Tibial nerve (tissue), 4 donors: Measurements from ENCODE around the gene IFNGR1. TPM values are rescaled to one million over a fixed set of nuclear protein-coding genes. Genes with fewer than 3 reads are reported as not detected.

Source experiments
- DNase-seq, 2 donors: peaks; one replicate each; pipeline ENCODE4 v3.0.0-alpha.2; 2019; ENCODE audit warnings: low spot score in 2 of 2
- H3K27ac ChIP-seq, 4 donors: fragments of 200-600 bp; sonication (generic) in 3 of 4; one replicate each; pipeline ENCODE4 v1.5.1; 2017 to 2019; ENCODE audit warnings: mild to moderate bottlenecking in 1 of 4
- H3K27me3 ChIP-seq, 2 donors: fragments of 200-600 bp; sonication (generic) in 1 of 2; one replicate each; pipeline versions ENCODE4 v1.5.1 to v1.6.0; 2017 to 2019
- H3K36me3 ChIP-seq, 3 donors: fragments of 200-600 bp; sonication (generic); one replicate each; pipeline ENCODE4 v1.5.1; 2018 to 2019
- H3K4me1 ChIP-seq, 4 donors: fragments of 200-600 bp; sonication (generic) in 3 of 4; one replicate each; pipeline ENCODE4 v1.5.1; 2017 to 2019
- H3K4me3 ChIP-seq, 4 donors: fragments of 200-600 bp; sonication (generic) in 3 of 4; one replicate each; pipeline ENCODE4 v1.5.1; 2017 to 2019; ENCODE audit warnings: mild to moderate bottlenecking in 1 of 4, moderate library complexity in 1 of 4
- H3K9me3 ChIP-seq, 4 donors: fragments of 200-600 bp; sonication (generic) in 3 of 4; one replicate each; pipeline ENCODE4 v1.5.1; 2017 to 2019
- EP300 ChIP-seq, 2 donors: sonication (generic); formaldehyde crosslinking; IDR thresholded peaks; one replicate each; pipeline ENCODE4 v1.6.1; 2017; ENCODE audit warnings: antibody characterized with exemption in 2 of 2, mild to moderate bottlenecking in 1 of 2
- POLR2A ChIP-seq, 2 donors: fragments of 450-650 bp; IDR thresholded peaks; one replicate each; pipeline ENCODE4 v1.6.1; 2017; ENCODE audit warnings: antibody characterized with exemption in 2 of 2, mild to moderate bottlenecking in 2 of 2, moderate library complexity in 2 of 2
- WGBS, 2 donors: methylation state at CpG; one replicate each; pipeline ENCODE4 v1.1.5; 2018; 5-methylcytosine and 5-hydroxymethylcytosine counted together
- total RNA-seq, 4 donors: library from RNA; depleted of rRNA; stranded (reverse); fragments of >200 nt; gene quantifications; one replicate each; pipeline ENCODE4 v1.1.0, GENCODE V29; 2016
- TF ChIP-seq, protein P1 (sequence below), 5 experiments: fragments of 200-600 bp in 3 of 5; fragments of 450-650 bp in 2 of 5; sonication (generic) in 3 of 5; IDR thresholded peaks; one replicate each; pipeline ENCODE4 v1.5.1; 2016 to 2019; ENCODE audit warnings: antibody characterized with exemption in 5 of 5, mild to moderate bottlenecking in 3 of 5, moderate library complexity in 2 of 5

IFNGR1 gene
- total RNA-seq, 4 donors from 2014 or later = 73.8 to 125 (median 97.8) TPM

DNA sequence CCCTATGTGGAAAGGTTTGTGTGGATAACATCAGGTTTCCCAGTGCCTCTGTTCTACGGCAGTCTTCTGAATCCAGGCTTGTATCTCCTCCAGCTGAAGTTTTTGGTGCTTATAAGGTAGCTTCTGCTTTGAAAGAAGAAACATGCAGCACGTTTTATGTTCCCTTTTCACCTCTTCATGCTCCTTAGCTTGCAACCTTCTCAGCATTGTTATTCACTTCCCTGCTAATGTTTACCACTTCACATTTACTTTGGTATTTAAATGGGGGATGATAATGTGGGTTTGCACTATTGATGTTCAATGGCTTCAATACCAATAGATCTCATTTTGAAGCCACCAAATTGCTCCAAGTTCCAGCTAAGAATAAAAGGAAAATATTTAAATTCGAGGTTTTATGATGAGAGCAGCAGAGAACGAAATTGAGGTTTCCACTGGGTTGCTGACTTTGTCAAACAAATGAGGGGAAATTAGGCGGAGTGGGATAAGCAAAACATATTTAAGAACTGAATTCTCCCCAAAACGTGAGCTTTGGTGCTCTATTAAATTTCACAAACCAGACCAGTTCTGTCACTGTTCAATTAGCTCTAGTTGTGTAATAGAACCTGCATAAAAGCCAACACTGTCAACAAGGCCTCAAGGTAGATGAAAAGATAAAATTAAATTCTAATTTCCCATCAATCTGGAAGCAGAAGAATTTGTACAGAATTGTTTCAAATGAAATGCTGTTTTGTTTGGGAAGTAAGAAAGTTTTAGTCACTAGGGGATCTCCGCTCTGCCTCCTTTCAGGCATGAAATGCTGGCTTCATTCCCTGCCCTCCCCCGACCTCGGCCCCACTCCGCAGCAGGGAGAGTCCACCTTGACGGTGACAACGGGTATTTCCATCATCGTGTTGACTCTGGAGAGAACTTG, 47.1 kb downstream of the IFNGR1 start:
- Histone ChIP-seq H3K36me3 (no peaks in the 10 kb centered on the region), H3K9me3 (no peaks in the 10 kb centered on the region), H3K4me3 (no peak overlapping the region), H3K27ac (no peak overlapping the region), H3K4me1 (peaks cover 0 to 3% (median 0%) of the 10 kb centered on the region in 4 donors), H3K27me3 (no peaks in the 10 kb centered on the region)
- no peak for DNase-seq
- TF ChIP-seq, protein P1, sequence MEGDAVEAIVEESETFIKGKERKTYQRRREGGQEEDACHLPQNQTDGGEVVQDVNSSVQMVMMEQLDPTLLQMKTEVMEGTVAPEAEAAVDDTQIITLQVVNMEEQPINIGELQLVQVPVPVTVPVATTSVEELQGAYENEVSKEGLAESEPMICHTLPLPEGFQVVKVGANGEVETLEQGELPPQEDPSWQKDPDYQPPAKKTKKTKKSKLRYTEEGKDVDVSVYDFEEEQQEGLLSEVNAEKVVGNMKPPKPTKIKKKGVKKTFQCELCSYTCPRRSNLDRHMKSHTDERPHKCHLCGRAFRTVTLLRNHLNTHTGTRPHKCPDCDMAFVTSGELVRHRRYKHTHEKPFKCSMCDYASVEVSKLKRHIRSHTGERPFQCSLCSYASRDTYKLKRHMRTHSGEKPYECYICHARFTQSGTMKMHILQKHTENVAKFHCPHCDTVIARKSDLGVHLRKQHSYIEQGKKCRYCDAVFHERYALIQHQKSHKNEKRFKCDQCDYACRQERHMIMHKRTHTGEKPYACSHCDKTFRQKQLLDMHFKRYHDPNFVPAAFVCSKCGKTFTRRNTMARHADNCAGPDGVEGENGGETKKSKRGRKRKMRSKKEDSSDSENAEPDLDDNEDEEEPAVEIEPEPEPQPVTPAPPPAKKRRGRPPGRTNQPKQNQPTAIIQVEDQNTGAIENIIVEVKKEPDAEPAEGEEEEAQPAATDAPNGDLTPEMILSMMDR (IDR thresholded peaks at IDR 0.05) = no peak
- TF ChIP-seq EP300 (IDR thresholded peaks at IDR 0.05) (no peak), POLR2A (IDR thresholded peaks at IDR 0.05) (no peak)
- WGBS, 2 donors = 63 to 64% methylated on average over 13 of the region's 13 CpGs

DNA sequence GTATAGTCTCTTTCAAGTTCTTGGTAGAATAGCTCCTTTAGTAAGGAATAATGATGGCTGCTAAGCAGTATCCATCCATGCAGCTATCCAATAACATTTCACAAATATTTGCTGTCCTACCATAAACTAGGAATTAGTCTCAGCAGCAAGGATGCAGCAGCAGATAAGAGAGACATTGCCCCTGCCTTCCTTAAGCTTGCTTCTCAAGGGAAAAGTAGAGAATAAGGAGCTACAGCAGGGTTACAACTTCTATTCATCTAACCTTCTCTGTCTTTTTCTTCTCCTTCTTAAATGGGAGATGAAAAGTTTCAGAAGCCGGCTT, 48.2 kb downstream of the IFNGR1 start:
- Histone ChIP-seq H3K9me3 (no peaks in the 10 kb centered on the region), H3K4me3 (no peak overlapping the region), H3K27ac (no peak overlapping the region), H3K4me1 (peaks cover 0 to 3% (median 0%) of the 10 kb centered on the region in 4 donors), H3K36me3 (no peaks in the 10 kb centered on the region), H3K27me3 (no peaks in the 10 kb centered on the region)
- no peak for DNase-seq
- WGBS, 2 donors = 78 to 92% methylated on average over 1 of the region's 1 CpG
- TF ChIP-seq EP300 (IDR thresholded peaks at IDR 0.05) = no peak

DNA sequence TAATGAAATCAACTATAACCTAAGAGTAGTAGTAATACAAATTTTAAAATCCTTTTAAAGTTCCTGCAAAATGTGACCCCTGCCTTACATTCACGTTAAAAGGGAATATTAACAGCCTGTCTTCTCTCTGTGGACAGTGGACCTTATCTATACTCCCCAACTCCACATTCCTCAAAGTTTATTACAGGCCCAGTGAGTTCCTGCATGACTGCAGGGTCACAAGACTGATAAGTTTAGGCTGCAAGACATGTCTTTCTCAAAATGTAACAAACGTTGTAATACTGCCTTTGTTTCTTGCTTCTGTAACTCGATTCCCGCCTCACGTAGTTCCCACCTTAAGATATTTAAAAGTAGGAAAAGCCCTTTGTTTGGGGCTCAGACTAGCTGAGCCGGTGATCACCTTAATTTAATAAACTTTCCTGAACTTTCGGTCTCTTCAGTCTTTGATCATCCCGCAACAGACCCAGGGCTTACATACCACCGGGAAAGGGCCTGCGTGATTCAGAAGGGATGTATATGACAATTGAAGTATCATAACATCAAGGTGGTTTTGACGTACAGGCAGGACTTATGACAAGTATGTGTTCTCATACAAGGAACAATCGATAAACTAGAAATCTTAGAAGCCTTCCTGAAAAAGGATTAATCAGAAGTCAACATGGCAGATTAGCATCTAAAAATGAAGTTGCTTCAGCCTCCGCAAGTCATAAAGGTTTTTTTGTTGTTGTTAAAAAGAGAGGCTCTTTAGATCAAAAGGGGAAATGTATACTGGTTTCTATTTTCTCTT, 48.7 kb downstream of the IFNGR1 start:
- no peak overlapping the region for H3K4me3 ChIP-seq
- TF ChIP-seq POLR2A (IDR thresholded peaks at IDR 0.05) (no peak), EP300 (IDR thresholded peaks at IDR 0.05) (no peak)
- TF ChIP-seq, protein P1 (IDR thresholded peaks at IDR 0.05) = no peak
- H3K36me3 ChIP-seq = no peaks in the 10 kb centered on the region
- H3K27ac ChIP-seq = no peak overlapping the region
- no peaks in the 10 kb centered on the region for H3K27me3 ChIP-seq
- peaks cover 0 to 3% (median 0%) of the 10 kb centered on the region in 4 donors for H3K4me1 ChIP-seq
- no peak for DNase-seq
- 86 to 89% methylated on average over 13 of the region's 13 CpGs for WGBS, 2 donors
- H3K9me3 ChIP-seq = no peaks in the 10 kb centered on the region

DNA sequence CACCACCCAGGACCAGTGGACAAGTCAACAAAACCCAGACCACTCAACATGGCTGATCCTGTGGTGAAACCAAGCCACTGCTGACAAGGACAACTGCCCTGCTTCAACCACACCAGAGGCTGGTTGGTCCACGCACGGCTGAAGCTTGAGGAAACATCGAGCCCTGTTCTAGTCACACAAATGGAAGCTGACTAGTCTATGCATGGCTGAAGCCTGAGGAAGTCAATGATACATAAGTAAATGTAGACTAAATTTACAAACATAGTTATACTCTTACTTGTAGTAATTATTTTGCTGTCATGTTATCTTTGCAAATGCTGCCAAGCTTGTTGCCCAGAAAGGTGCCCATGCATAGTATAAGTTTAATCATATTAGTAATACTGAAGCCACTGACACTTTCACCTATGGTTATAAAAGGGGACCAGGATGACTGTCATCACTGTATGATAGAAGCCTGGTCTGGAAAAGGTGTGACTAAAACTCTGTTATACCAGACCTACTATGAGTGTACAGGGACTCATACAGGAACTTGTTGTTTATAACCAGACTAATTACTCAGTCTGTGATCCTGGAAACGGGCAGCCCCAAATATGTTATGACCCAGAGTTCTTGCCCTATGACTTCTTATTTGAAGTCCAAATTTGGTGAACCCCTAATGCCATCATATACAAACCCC, 51.3 kb downstream of the IFNGR1 start:
- no peaks in the 10 kb centered on the region for H3K36me3 ChIP-seq
- 84 to 91% methylated on average over 4 of the region's 4 CpGs for WGBS, 2 donors
- H3K4me1 ChIP-seq = peaks cover 0 to 3% (median 0%) of the 10 kb centered on the region in 4 donors
- H3K27ac ChIP-seq = no peak overlapping the region
- DNase-seq = no peak
- TF ChIP-seq, protein P1 (IDR thresholded peaks at IDR 0.05) = no peak
- TF ChIP-seq POLR2A (IDR thresholded peaks at IDR 0.05) = no peak
- no peak for TF ChIP-seq EP300 (IDR thresholded peaks at IDR 0.05)
- H3K9me3 ChIP-seq = no peaks in the 10 kb centered on the region
- no peaks in the 10 kb centered on the region for H3K27me3 ChIP-seq
- no peak overlapping the region for H3K4me3 ChIP-seq

DNA sequence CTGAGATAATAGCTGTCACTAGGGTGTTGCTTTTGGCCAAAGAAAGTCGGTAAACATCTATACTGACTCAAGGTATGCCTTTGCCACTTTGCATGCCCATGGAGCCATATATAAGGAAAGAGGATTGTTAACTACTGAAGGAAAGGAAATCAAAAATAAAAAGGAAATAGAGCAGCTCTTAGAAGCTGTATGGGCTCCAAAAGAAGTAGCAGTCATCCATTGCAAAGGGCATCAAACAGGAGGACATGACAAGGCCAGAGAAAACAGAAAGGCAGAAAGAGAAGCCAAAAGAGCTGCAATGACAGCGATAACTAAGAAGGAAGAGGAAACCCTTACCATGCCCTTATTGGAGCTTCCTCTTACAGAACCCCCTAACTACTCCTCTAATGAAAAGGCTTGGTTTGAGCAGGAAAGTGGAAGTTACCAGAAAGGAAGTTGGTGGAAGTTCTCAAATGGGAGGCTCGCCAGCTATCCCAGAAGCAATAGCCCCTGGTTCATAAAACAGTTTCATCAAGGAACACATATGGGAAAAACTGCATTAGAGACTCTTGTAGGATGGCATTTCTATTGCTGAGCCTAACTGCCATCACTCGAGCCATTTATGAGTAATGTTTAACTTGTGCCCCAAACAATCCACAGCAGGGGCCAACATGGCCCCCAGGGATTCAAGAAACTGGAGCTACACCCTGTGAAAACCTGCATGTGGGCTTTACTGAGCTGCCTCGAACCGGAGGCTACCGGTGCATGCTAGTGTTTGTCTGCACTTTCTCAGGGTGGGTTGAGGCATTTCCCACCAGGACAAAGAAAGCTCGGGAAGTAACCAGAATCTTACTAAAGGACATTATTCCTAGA, 52.7 kb downstream of the IFNGR1 start:
- Histone ChIP-seq H3K4me1 (peaks cover 0 to 3% (median 0%) of the 10 kb centered on the region in 4 donors), H3K27ac (no peak overlapping the region), H3K36me3 (no peaks in the 10 kb centered on the region), H3K9me3 (no peaks in the 10 kb centered on the region), H3K4me3 (no peak overlapping the region), H3K27me3 (no peaks in the 10 kb centered on the region)
- TF ChIP-seq POLR2A (IDR thresholded peaks at IDR 0.05) (no peak), EP300 (IDR thresholded peaks at IDR 0.05) (peak in 1 of 2 donors; percentile 15)
- DNase-seq = no peak
- WGBS, 2 donors = 78 to 82% methylated on average over 8 of the region's 8 CpGs
